WERI-Rb-1 (cell line): ENCODE data around the gene ZNF776.

Source experiments
- DNase-seq: peaks from one replicate; pipeline ENCODE4 v3.0.0-alpha.2; 2020
- H3K27ac ChIP-seq: fragments of 250-450 bp; sonication (Bioruptor Pico); 2 replicates; pipeline ENCODE4 v1.5.1; 2020; ENCODE audit warnings: mild to moderate bottlenecking, moderate library complexity
- H3K27me3 ChIP-seq: fragments of 250-450 bp; sonication (Bioruptor Pico); 2 replicates; pipeline ENCODE4 v1.5.1; 2021; ENCODE audit warnings: mild to moderate bottlenecking, low read depth, moderate library complexity; ENCODE audit not compliant: insufficient read depth, severe bottlenecking
- H3K36me3 ChIP-seq: fragments of 250-450 bp; sonication (Bioruptor Pico); 2 replicates; pipeline ENCODE4 v1.5.1; 2020; ENCODE audit warnings: mild to moderate bottlenecking, moderate library complexity
- H3K4me3 ChIP-seq: 2 replicates; pipeline ENCODE4 v1.5.1; 2011; ENCODE audit warnings: low read depth, mild to moderate bottlenecking, control low read depth, low read length
- H3K9me3 ChIP-seq: fragments of 250-450 bp; sonication (Bioruptor Pico); 2 replicates; pipeline ENCODE4 v1.5.1; 2021; ENCODE audit warnings: mild to moderate bottlenecking, moderate library complexity; ENCODE audit not compliant: severe bottlenecking
- CTCF ChIP-seq: IDR thresholded peaks from 2 replicates; pipeline ENCODE4 v1.5.1; 2011; ENCODE audit warnings: low read depth, mild to moderate bottlenecking, control low read depth, inconsistent platforms, low read length

The ZNF776 gene

DNA sequence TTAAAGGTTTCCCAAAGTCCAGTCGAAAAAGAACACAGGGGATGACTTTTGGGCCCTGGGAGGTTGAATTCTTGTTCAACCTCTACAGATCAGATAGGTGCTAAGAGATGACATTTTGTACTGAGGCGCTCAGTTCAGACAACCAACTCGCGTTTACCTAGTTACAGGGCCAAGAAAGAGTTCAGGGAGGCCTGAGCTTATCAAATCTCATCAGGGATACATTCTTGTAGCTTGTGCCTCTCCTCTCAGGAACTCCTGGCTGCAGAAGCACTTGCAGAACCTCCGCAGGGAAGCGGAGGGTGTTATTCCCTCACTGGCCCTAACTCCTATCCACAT is 825 bp downstream of the ZNF776 start:
- Histone ChIP-seq H3K27me3 (no peaks in the 10 kb centered on the region), H3K4me3 (peak overlapping the region; percentile 91), H3K9me3 (no peaks in the 10 kb centered on the region), H3K27ac (peak overlapping the region; percentile 70), H3K36me3 (peaks cover 40% of the 10 kb centered on the region)
- DNase-seq: no peak
- TF ChIP-seq CTCF: no peak

DNA sequence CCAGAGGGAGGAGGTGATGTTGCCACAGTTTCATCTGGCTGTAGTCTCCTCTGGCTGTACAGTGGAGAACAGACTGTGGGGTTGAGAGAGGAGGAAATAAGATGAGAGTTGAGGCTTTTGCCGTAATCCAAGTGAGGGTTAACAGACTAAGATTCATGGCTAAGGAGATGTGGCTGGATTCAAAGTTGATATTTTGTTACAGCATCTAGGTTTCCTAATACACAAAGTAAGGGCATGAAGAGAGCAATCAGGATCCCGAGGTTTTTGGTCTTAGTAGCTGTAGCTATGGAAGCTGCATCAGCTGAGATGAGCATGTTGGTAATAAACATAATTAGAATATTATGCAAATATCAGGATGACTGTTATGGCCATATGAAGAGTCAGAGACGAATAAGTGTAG is 1.4 kb downstream of the ZNF776 start:
- Histone ChIP-seq H3K4me3 (no peak overlapping the region), H3K36me3 (peaks cover 46% of the 10 kb centered on the region)

DNA sequence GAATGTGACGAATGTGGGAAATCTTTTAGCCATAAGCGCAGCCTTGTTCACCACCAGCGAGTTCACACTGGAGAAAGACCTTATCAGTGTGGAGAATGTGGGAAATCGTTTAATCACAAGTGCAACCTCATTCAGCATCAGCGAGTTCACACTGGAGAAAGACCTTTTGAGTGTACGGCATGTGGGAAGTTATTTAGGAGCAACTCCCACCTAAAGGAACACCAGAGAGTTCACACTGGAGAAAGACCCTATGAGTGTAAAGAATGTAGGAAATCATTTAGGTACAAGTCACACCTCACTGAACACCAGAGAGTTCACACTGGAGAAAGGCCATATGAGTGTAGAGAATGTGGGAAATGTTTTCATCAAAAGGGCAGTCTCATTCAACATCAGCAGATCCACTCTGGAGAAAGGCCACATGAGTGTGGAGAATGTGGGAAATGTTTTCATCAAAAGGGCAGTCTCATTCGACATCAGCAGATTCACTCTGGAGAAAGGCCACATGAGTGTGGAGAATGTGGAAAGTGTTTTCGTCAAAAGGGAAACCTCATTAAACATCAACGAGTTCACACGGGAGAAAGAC is 7.6 kb downstream of the ZNF776 start:
- H3K36me3 ChIP-seq: peaks cover 79% of the 10 kb centered on the region
- H3K4me3 ChIP-seq: no peak overlapping the region
- TF ChIP-seq CTCF: no peak
- DNase-seq: no peak
- no peaks in the 10 kb centered on the region for H3K27me3 ChIP-seq
- no peak overlapping the region for H3K27ac ChIP-seq
- H3K9me3 ChIP-seq: no peaks in the 10 kb centered on the region

More for the DNA sequence above, 1.4 kb downstream of the ZNF776 start:
- no peaks in the 10 kb centered on the region for H3K9me3 ChIP-seq
- no peak for DNase-seq
- no peak for TF ChIP-seq CTCF
- no peak overlapping the region for H3K27ac ChIP-seq
- H3K27me3 ChIP-seq: no peaks in the 10 kb centered on the region

GRCh38 chr19:57755031-57755430 is 8.4 kb downstream of the ZNF776 start:
- no peaks in the 10 kb centered on the region for H3K27me3 ChIP-seq
- H3K9me3 ChIP-seq: no peaks in the 10 kb centered on the region
- TF ChIP-seq CTCF: no peak
- DNase-seq: no peak
- no peak overlapping the region for H3K27ac ChIP-seq
- no peak overlapping the region for H3K4me3 ChIP-seq
- peaks cover 76% of the 10 kb centered on the region for H3K36me3 ChIP-seq

- Histone ChIP-seq H3K27ac (no peak overlapping the region), H3K9me3 (no peaks in the 10 kb centered on the region), H3K4me3 (no peak overlapping the region), H3K27me3 (no peaks in the 10 kb centered on the region), H3K36me3 (peaks cover 65% of the 10 kb centered on the region)
- TF ChIP-seq CTCF: no peak
- DNase-seq: no peak
Observed at GRCh38 chr19:57757941-57758340, 11.3 kb downstream of the ZNF776 start.

GRCh38 chr19:57759096-57759495 is 12.5 kb downstream of the ZNF776 start:
- Histone ChIP-seq H3K4me3 (no peak overlapping the region), H3K9me3 (no peaks in the 10 kb centered on the region), H3K36me3 (peaks cover 59% of the 10 kb centered on the region), H3K27me3 (no peaks in the 10 kb centered on the region), H3K27ac (no peak overlapping the region)
- no peak for TF ChIP-seq CTCF
- no peak for DNase-seq
